Central memory CD8-positive, alpha-beta T cell (primary cell): ENCODE data around the gene SLC9A1.
"Not testable (repeated sequence)": the region's sequence is repeated elsewhere in the genome, so short reads cannot be mapped to it uniquely, and the experiment has no call there.

ENCODE experiments used
- ATAC-seq: fragments of 150-1000 bp; cut with Tn5 transposase; replicated peaks from 2 replicates; pipeline ENCODE4 v1.10.0; 2022; ENCODE audit warnings: mild to moderate bottlenecking, moderate FRiP score, moderate number of reproducible peaks; ENCODE audit not compliant: poor library complexity, severe bottlenecking; ENCODE audit errors: extremely low read depth
- DNase-seq, 2 donors: peaks; one replicate each; pipeline ENCODE4 v3.0.0; 2021; ENCODE audit warnings: low spot score in 2 of 2
- H3K27ac Mint-ChIP-seq: one replicate; pipeline ENCODE4 v1.8.0; 2022; ENCODE audit warnings: low read depth, mild to moderate bottlenecking, moderate library complexity, mixed read lengths
- H3K27me3 Mint-ChIP-seq: one replicate; pipeline ENCODE4 v1.8.0; 2022; ENCODE audit warnings: mixed read lengths
- H3K36me3 Mint-ChIP-seq: one replicate; pipeline ENCODE4 v1.8.0; 2022; ENCODE audit warnings: mild to moderate bottlenecking, moderate library complexity, mixed read lengths; ENCODE audit not compliant: insufficient read depth
- H3K4me1 Mint-ChIP-seq: one replicate; pipeline ENCODE4 v1.8.0; 2022; ENCODE audit warnings: mixed read lengths
- H3K4me3 Mint-ChIP-seq: one replicate; pipeline ENCODE4 v1.8.0; 2022; ENCODE audit warnings: mild to moderate bottlenecking, moderate library complexity, mixed read lengths
- H3K9me3 Mint-ChIP-seq: one replicate; pipeline ENCODE4 v1.8.0; 2022; ENCODE audit warnings: mixed read lengths

SLC9A1 gene

DNA sequence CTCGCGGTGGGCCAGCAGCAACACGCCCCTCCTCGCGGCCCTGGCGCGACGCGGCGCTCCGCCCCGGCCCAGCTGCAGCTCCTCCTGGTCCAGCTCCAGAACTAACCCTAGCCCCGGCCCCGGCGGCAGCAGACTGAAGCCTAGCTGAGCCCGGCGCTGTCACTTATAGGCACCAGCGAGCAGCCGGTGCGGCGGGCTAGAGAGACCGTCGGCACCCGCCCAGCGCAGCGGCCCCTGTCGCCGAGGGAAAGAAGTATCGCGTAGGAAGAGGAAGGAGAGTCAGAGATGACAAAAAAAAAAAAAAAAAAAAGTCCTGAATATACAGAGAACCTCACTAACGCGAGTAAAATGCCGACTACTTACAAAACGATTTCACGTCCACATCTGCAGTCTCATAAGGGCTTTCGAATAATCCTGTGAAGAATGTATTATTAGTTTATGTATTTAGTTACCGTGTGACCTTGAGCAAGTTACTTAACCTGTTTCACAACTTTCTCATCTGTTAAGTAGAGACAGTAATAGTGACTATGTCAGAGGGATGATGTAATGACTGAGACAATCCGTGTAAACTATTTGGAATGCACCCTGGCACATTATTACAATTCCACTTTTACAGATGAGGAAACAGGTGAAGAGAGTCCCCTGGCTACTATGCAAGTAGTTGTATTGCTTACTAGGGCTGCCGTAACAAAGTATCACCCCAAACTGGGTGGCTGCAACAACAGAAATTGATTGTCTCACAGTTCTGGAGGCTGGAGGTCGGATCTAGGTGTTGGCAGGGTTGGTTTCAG lies at the start of gene SLC9A1:
Gene SLC9A1 (minus strand): TSS at position 135 of the 791 bp plus-strand sequence. CDS start 791 bp downstream, outside the sequence.
- ATAC-seq (peak; percentile 97), DNase-seq (peak; percentile 91 to 93)
- peak within 1 kb of the TSS; percentile 97 for H3K4me3 Mint-ChIP-seq
- no peaks in the 10 kb centered on the region for H3K9me3 Mint-ChIP-seq
- peak within 1 kb of the TSS; percentile 99 for H3K27ac Mint-ChIP-seq
- peaks cover 23% of the 10 kb centered on the region for H3K36me3 Mint-ChIP-seq
- H3K4me1 Mint-ChIP-seq, result peaks cover 49% of the 10 kb centered on the region
- H3K27me3 Mint-ChIP-seq, result no peaks in the 10 kb centered on the region

DNA sequence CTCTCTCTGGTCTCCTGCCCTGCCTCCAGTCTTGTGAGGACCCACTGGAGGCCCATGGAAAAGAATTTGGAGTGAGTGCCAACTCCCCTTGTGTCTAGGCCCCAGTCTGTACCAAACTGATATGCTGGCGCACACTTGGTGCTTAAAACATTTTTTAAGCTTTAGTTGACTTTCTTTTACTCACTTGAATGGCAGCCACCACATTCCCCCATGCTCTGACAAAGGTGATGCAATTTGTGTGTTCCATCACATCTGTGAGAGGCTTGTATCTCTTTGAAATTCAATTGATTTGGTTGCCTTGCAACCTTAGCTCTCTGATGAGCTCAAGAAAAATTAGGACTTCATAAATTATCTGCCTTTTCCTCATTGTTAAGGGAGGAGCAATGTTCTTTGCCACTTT lies 49.0 kb upstream of the SLC9A1 start:
- Mint-ChIP-seq H3K36me3 (peaks cover 3% of the 10 kb centered on the region), H3K4me1 (no peaks in the 10 kb centered on the region), H3K9me3 (no peaks in the 10 kb centered on the region), H3K27me3 (no peaks in the 10 kb centered on the region), H3K27ac (no peak overlapping the region), H3K4me3 (no peak overlapping the region)
- ATAC-seq (no peak), DNase-seq (no peak)

GRCh38 chr1:27201295-27201694 lies 46.4 kb upstream of the SLC9A1 start:
- Mint-ChIP-seq H3K9me3 (no peaks in the 10 kb centered on the region), H3K4me1 (peaks cover 6% of the 10 kb centered on the region), H3K27ac (no peak overlapping the region), H3K27me3 (no peaks in the 10 kb centered on the region), H3K36me3 (no peaks in the 10 kb centered on the region), H3K4me3 (no peak overlapping the region)
- DNase-seq (no peak), ATAC-seq (no peak)

GRCh38 chr1:27193194-27193593 lies 38.3 kb upstream of the SLC9A1 start:
- Mint-ChIP-seq H3K9me3 (no peaks in the 10 kb centered on the region), H3K4me3 (no peak overlapping the region), H3K36me3 (no peaks in the 10 kb centered on the region), H3K4me1 (peaks cover 6% of the 10 kb centered on the region), H3K27ac (no peak overlapping the region), H3K27me3 (no peaks in the 10 kb centered on the region)
- ATAC-seq (no peak), DNase-seq (no peak)

DNA sequence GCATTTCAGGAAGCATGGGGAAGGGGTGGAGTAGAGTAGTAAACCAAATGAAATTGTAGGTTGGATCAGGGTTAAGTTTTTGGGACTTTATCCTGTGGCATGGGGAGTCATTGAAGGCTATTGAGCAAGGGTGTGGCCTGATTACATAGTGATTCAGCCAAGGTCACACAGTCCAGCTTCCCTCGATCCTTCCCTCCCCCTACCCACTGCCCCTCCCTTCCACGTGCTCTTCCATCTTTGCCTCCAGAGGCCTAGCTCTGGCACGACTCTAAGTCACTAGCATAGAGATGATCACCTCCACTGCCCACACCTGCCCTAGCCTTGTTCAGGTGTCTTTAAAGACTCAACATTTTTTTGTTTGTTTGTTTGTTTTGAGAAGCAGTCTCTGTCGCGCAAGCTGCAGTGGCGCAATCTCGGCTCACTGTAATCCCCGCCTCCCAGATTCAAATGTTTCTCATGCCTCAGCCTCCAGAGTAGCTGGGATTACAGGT lies 37.2 kb upstream of the SLC9A1 start:
- H3K4me1 Mint-ChIP-seq, result no peaks in the 10 kb centered on the region
- ATAC-seq (no peak), DNase-seq (no peak)
- H3K4me3 Mint-ChIP-seq, result no peak overlapping the region
- no peaks in the 10 kb centered on the region for H3K9me3 Mint-ChIP-seq
- no peaks in the 10 kb centered on the region for H3K36me3 Mint-ChIP-seq
- no peaks in the 10 kb centered on the region for H3K27me3 Mint-ChIP-seq
- H3K27ac Mint-ChIP-seq, result no peak overlapping the region

- H3K36me3 Mint-ChIP-seq, ATAC-seq, H3K4me1 Mint-ChIP-seq, H3K27ac Mint-ChIP-seq, H3K4me3 Mint-ChIP-seq, H3K27me3 Mint-ChIP-seq, H3K9me3 Mint-ChIP-seq, DNase-seq: not testable (repeated sequence)
These were observed 29.7 kb upstream of the SLC9A1 start for GRCh38 chr1:27184665-27185064.

DNA sequence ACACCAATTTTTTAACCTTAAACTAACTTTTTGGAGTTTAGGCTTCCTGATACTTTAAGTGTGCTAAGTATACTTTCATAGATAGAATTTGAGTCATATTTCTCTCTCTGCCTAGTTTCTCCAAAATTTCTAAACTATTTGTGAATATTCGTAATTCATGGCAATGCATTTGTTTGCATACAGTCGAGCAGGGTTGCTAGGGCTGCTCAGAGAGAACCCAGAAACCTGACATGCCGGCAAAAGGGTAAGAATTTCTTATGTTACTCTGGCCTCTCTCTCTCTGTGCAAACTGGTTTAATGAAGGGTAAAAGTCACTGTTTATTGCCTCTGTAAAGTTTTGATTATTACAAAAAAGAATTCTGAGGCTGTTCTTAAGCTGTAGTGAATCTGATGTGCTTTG lies 25.1 kb upstream of the SLC9A1 start:
- peaks cover 5% of the 10 kb centered on the region for H3K4me1 Mint-ChIP-seq
- H3K27ac Mint-ChIP-seq, result no peak overlapping the region
- ATAC-seq, result no peak
- no peaks in the 10 kb centered on the region for H3K36me3 Mint-ChIP-seq
- no peaks in the 10 kb centered on the region for H3K27me3 Mint-ChIP-seq
- DNase-seq, result no peak
- H3K9me3 Mint-ChIP-seq, result no peaks in the 10 kb centered on the region
- no peak overlapping the region for H3K4me3 Mint-ChIP-seq

- no peak for ATAC-seq
- Mint-ChIP-seq H3K27me3 (no peaks in the 10 kb centered on the region), H3K4me1 (peaks cover 5% of the 10 kb centered on the region), H3K27ac (no peak overlapping the region), H3K9me3 (no peaks in the 10 kb centered on the region), H3K36me3 (no peaks in the 10 kb centered on the region), H3K4me3 (no peak overlapping the region)
- DNase-seq, result no peak
These were observed 24.5 kb upstream of the SLC9A1 start for GRCh38 chr1:27179379-27179778.

DNA sequence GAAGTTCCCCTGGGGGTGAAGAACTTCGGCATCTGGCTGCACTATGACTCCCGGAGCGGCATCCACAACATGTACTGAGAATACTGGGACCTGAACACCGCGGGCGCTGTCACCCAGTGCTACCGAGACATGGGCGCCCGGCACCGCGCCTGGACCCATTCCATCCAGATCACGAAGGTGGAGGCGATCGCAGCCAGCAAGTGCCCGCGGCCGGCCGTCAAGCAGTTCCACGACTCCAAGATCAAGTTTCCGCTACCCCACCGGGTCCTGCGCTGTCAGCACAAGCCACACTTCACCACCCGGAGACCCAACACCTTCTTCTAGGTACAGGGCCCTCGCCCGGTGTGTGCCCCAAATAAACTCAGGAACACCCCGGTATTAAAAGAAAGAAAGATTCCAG lies 22.0 kb upstream of the SLC9A1 start:
- no peaks in the 10 kb centered on the region for H3K9me3 Mint-ChIP-seq
- no peaks in the 10 kb centered on the region for H3K36me3 Mint-ChIP-seq
- DNase-seq (no peak), ATAC-seq (no peak)
- H3K4me3 Mint-ChIP-seq, result no peak overlapping the region
- peaks cover 5% of the 10 kb centered on the region for H3K4me1 Mint-ChIP-seq
- no peaks in the 10 kb centered on the region for H3K27me3 Mint-ChIP-seq
- H3K27ac Mint-ChIP-seq, result no peak overlapping the region

- Mint-ChIP-seq H3K27me3 (no peaks in the 10 kb centered on the region), H3K36me3 (no peaks in the 10 kb centered on the region), H3K4me3 (no peak overlapping the region), H3K4me1 (peaks cover 5% of the 10 kb centered on the region), H3K27ac (no peak overlapping the region), H3K9me3 (no peaks in the 10 kb centered on the region)
- no peak for DNase-seq
- ATAC-seq, result no peak
These were observed 21.4 kb upstream of the SLC9A1 start for GRCh38 chr1:27176323-27176722.

- H3K9me3 Mint-ChIP-seq, H3K36me3 Mint-ChIP-seq, H3K27ac Mint-ChIP-seq, DNase-seq, H3K4me3 Mint-ChIP-seq, H3K27me3 Mint-ChIP-seq, ATAC-seq, H3K4me1 Mint-ChIP-seq: not testable (repeated sequence)
These were observed 18.1 kb upstream of the SLC9A1 start for GRCh38 chr1:27172992-27173391.

DNA sequence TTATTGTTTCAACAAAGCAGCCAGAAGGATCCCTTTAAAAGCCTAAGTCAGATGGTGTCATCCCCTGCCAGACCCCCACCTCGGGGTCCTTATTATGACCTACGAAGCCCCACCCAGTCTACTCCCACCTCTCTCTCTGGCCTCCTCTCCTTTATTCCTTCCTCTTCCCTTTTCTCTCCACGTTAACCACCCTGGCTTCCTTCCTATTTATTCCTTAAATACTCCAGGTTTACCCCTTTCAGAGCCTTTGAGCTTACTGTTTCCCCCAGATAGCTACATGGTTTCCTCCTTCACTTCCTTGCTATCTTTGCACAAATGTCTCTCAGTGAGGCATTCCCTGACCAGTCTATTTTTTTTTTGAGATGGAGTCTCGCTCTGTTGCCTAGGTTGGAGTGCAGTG lies 12.0 kb upstream of the SLC9A1 start:
- Mint-ChIP-seq H3K36me3 (peaks cover 1% of the 10 kb centered on the region), H3K4me3 (no peak overlapping the region), H3K4me1 (no peaks in the 10 kb centered on the region), H3K9me3 (no peaks in the 10 kb centered on the region), H3K27ac (no peak overlapping the region), H3K27me3 (no peaks in the 10 kb centered on the region)
- ATAC-seq, result no peak
- no peak for DNase-seq

- DNase-seq, result no peak
These were observed 11.5 kb upstream of the SLC9A1 start for GRCh38 chr1:27166351-27166802.

More at GRCh38 chr1:27166351-27166802, 11.5 kb upstream of the SLC9A1 start:
- Mint-ChIP-seq H3K27ac (no peak overlapping the region), H3K4me3 (no peak overlapping the region), H3K36me3 (peaks cover 1% of the 10 kb centered on the region), H3K27me3 (no peaks in the 10 kb centered on the region), H3K4me1 (no peaks in the 10 kb centered on the region), H3K9me3 (no peaks in the 10 kb centered on the region)
- ATAC-seq, result no peak
